CD4-positive, CD25-positive, alpha-beta regulatory T cell (primary cell): ENCODE results near the gene CAMTA1. TPM values are rescaled to one million over a fixed set of nuclear protein-coding genes. Genes with fewer than 3 reads are reported as not detected.

Experiments
- ATAC-seq, 2 donors: fragments of 150-1000 bp; cut with Tn5 transposase; one replicate each; pipeline ENCODE4 v1.10.0; 2021; ENCODE audit warnings: low read depth in 2 of 2, moderate number of reproducible peaks in 2 of 2, moderate library complexity in 1 of 2
- DNase-seq, 3 donors: peaks; one replicate each; pipeline versions ENCODE4 v3.0.0 to v3.0.0-alpha.2; 2012 to 2022; ENCODE audit warnings: mixed read lengths in 1 of 3
- H3K27ac ChIP-seq: one replicate; pipeline ENCODE4 v1.7.0; 2013; ENCODE audit warnings: mild to moderate bottlenecking, low read length; ENCODE audit not compliant: insufficient read depth, poor library complexity, severe bottlenecking
- H3K27me3 ChIP-seq: one replicate; pipeline ENCODE4 v1.7.0; 2013; ENCODE audit warnings: low read length; ENCODE audit not compliant: control insufficient read depth, insufficient read depth
- H3K36me3 ChIP-seq: one replicate; pipeline ENCODE4 v1.7.0; 2013; ENCODE audit warnings: mild to moderate bottlenecking, low read length, moderate library complexity; ENCODE audit not compliant: control insufficient read depth, insufficient read depth
- H3K4me1 ChIP-seq: 2 replicates; pipeline ENCODE4 v1.7.0; 2013; ENCODE audit warnings: mild to moderate bottlenecking, low read length; ENCODE audit not compliant: insufficient read depth, control insufficient read depth, poor library complexity, severe bottlenecking
- H3K4me3 ChIP-seq: one replicate; pipeline ENCODE4 v1.7.0; 2013; ENCODE audit warnings: low read depth, mild to moderate bottlenecking, low read length, moderate library complexity
- H3K9me3 ChIP-seq, 2 experiments: 1 replicate in 1 of 2; 2 replicates in 1 of 2; pipeline ENCODE4 v1.7.0; 2013; ENCODE audit warnings: low read length in 2 of 2, mild to moderate bottlenecking in 1 of 2, moderate library complexity in 1 of 2; ENCODE audit not compliant: control insufficient read depth in 2 of 2
- H3K27ac Mint-ChIP-seq, 3 donors: one replicate each; pipeline ENCODE4 v1.8.0; 2020 to 2022; ENCODE audit warnings: mild to moderate bottlenecking in 3 of 3, mixed read lengths in 3 of 3, moderate library complexity in 2 of 3
- H3K27me3 Mint-ChIP-seq: one replicate; pipeline ENCODE4 v1.8.0; 2022; ENCODE audit warnings: mild to moderate bottlenecking, mixed read lengths
- H3K36me3 Mint-ChIP-seq: one replicate; pipeline ENCODE4 v1.8.0; 2020; ENCODE audit warnings: mixed read lengths
- H3K4me1 Mint-ChIP-seq, 4 donors: one replicate each; pipeline ENCODE4 v1.8.0; 2020 to 2022; ENCODE audit warnings: mixed read lengths in 4 of 4, mild to moderate bottlenecking in 1 of 4
- H3K4me3 Mint-ChIP-seq, 4 donors: one replicate each; pipeline ENCODE4 v1.8.0; 2020 to 2022; ENCODE audit warnings: mild to moderate bottlenecking in 4 of 4, mixed read lengths in 4 of 4, moderate library complexity in 3 of 4
- H3K9me3 Mint-ChIP-seq, 7 donors: one replicate each; pipeline ENCODE4 v1.8.0; 2020 to 2022; ENCODE audit warnings: mixed read lengths in 7 of 7, mild to moderate bottlenecking in 3 of 7, moderate library complexity in 2 of 7
- polyA plus RNA-seq, 4 donors: library from polyadenylated mRNA; unstranded; fragments of 300-500 nt; fragmentation: Illumina TruSeq; gene quantifications; one replicate each; pipeline ENCODE4 v1.2.3, GENCODE V29; 2021
- total RNA-seq: library from RNA; stranded (reverse); gene quantifications from one replicate; pipeline ENCODE4 v1.2.3, GENCODE V29; 2022

CAMTA1 gene
- total and polyA plus RNA-seq, 5 donors from 2014 or later: 48.8 to 112 (median 80.0) TPM

DNA sequence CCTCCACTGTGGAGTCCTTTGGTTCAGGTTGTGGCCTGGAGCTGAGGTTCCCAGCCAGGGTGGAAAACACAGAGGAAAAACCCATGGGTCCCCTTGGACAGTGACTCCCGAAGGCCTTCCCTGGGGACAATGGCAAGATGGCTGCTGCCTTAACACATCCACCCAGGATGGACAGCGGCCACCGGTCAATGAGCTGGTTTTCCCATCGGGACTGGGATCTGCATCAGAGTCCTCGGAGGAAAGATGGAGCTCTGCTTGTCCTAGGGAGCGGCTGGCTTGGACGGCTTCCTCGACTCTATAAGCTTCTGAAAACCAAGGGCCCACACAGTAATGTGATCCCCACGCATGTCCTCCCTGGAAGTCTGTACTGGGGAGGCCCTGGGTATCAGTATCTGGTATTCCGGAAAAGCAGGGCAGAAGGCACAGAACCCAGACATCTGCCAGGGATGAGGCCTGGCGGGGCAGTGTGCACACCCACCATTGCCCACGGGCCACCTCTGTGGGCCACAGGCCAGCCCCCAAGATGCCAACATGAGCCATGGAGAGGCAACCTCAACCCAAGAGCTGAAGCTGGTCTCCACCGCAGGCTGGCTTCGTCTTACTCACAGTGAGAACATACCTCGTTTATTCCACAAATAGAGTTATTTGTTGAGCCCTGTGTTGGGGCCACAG, 891.2 kb downstream of the CAMTA1 start:
- H3K9me3 Mint-ChIP-seq: peaks cover 0 to 2% (median 0%) of the 10 kb centered on the region in 7 donors
- DNase-seq (no peak), ATAC-seq (no peak)
- H3K4me3 Mint-ChIP-seq: no peak overlapping the region
- no peaks in the 10 kb centered on the region for H3K27me3 ChIP-seq
- H3K36me3 ChIP-seq: no peaks in the 10 kb centered on the region
- no peak overlapping the region for H3K27ac ChIP-seq
- peaks cover 24% of the 10 kb centered on the region for H3K4me1 ChIP-seq
- no peaks in the 10 kb centered on the region for H3K36me3 Mint-ChIP-seq
- no peaks in the 10 kb centered on the region for H3K9me3 ChIP-seq
- no peak overlapping the region for H3K27ac Mint-ChIP-seq
- peaks cover 7% of the 10 kb centered on the region for H3K27me3 Mint-ChIP-seq
- H3K4me3 ChIP-seq: no peak overlapping the region
- peaks cover 0 to 16% (median 6%) of the 10 kb centered on the region in 4 donors for H3K4me1 Mint-ChIP-seq

DNA sequence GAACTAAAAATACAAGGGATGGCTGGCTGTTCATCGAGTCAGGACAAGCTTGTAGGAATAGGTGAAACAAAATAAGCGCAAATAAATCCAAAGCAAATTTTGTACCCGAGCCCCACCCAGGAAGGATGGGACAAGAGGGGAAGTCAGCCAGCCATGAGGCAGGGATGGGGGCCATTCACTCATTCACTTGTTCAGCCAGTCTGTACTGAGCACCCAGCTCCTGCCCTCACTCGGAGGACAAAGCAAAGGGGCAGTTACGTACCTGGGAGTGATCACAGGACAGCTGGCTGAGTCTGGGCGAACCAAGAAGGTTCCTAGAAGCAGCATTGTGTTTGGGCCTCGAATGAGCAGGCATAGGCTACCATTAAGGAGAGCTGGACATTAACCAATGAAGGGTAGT, 891.9 kb downstream of the CAMTA1 start:
- Mint-ChIP-seq H3K27me3 (peaks cover 7% of the 10 kb centered on the region), H3K9me3 (peaks cover 0 to 2% (median 0%) of the 10 kb centered on the region in 7 donors), H3K4me3 (peak overlapping the region in 1 of 4 donors; percentile 44), H3K4me1 (peaks cover 0 to 11% (median 4%) of the 10 kb centered on the region in 4 donors), H3K27ac (no peak overlapping the region), H3K36me3 (no peaks in the 10 kb centered on the region)
- no peaks in the 10 kb centered on the region for H3K27me3 ChIP-seq
- no peak overlapping the region for H3K4me3 ChIP-seq
- peaks cover 24% of the 10 kb centered on the region for H3K4me1 ChIP-seq
- DNase-seq (no peak), ATAC-seq (no peak)
- H3K9me3 ChIP-seq: no peaks in the 10 kb centered on the region
- H3K27ac ChIP-seq: no peak overlapping the region
- H3K36me3 ChIP-seq: no peaks in the 10 kb centered on the region

DNA sequence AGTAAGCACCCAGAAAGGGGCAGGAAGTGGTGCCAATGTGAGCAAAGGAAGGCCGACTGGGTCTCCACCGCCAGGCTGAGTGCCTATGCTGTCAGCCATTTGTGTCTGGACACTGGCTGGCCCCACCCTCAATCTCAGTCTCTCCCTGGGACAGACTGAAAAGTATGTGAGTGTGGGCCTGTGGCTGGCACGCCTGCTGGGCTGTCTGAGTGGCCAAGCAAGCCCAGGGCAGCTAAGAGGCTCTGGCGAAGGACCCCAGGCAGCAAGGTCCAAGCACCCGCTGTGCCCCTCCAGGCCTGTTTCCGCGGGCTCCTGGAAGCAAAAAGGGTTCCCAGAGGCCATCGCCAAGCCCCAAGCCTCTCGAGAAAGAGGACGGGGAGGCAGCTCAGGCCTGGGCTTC, 892.6 kb downstream of the CAMTA1 start:
- peak overlapping the region in 1 of 4 donors; percentile 57 for H3K4me3 Mint-ChIP-seq
- H3K9me3 ChIP-seq: no peaks in the 10 kb centered on the region
- peaks cover 0 to 5% (median 3%) of the 10 kb centered on the region in 4 donors for H3K4me1 Mint-ChIP-seq
- no peak overlapping the region for H3K27ac Mint-ChIP-seq
- peaks cover 7% of the 10 kb centered on the region for H3K27me3 Mint-ChIP-seq
- H3K27me3 ChIP-seq: no peaks in the 10 kb centered on the region
- ATAC-seq: no peak
- no peak for DNase-seq
- no peaks in the 10 kb centered on the region for H3K36me3 Mint-ChIP-seq
- H3K4me3 ChIP-seq: no peak overlapping the region
- H3K27ac ChIP-seq: no peak overlapping the region
- H3K9me3 Mint-ChIP-seq: peaks cover 0 to 2% (median 0%) of the 10 kb centered on the region in 7 donors
- no peaks in the 10 kb centered on the region for H3K36me3 ChIP-seq
- H3K4me1 ChIP-seq: peaks cover 22% of the 10 kb centered on the region

GRCh38 chr1:7678491-7679158, 893.4 kb downstream of the CAMTA1 start:
- no peak for ATAC-seq
- H3K27me3 Mint-ChIP-seq: peaks cover 7% of the 10 kb centered on the region
- peak overlapping the region in 2 of 4 donors; percentile 67 to 74 for H3K4me3 Mint-ChIP-seq
- no peak overlapping the region for H3K27ac Mint-ChIP-seq
- H3K27ac ChIP-seq: no peak overlapping the region
- H3K4me1 ChIP-seq: peaks cover 16% of the 10 kb centered on the region
- H3K9me3 Mint-ChIP-seq: peaks cover 0 to 2% (median 0%) of the 10 kb centered on the region in 7 donors
- H3K4me1 Mint-ChIP-seq: no peaks in the 10 kb centered on the region
- DNase-seq: no peak
- no peak overlapping the region for H3K4me3 ChIP-seq
- H3K27me3 ChIP-seq: no peaks in the 10 kb centered on the region
- H3K36me3 ChIP-seq: no peaks in the 10 kb centered on the region
- H3K36me3 Mint-ChIP-seq: no peaks in the 10 kb centered on the region
- no peaks in the 10 kb centered on the region for H3K9me3 ChIP-seq

- Histone ChIP-seq H3K4me3 (no peak overlapping the region), H3K4me1 (peaks cover 16% of the 10 kb centered on the region), H3K27me3 (no peaks in the 10 kb centered on the region), H3K9me3 (no peaks in the 10 kb centered on the region), H3K36me3 (no peaks in the 10 kb centered on the region), H3K27ac (no peak overlapping the region)
- peaks cover 7% of the 10 kb centered on the region for H3K27me3 Mint-ChIP-seq
- ATAC-seq: no peak
- peak overlapping the region in 3 of 4 donors; percentile 74 for H3K4me3 Mint-ChIP-seq
- DNase-seq: no peak
- no peaks in the 10 kb centered on the region for H3K36me3 Mint-ChIP-seq
- peaks cover 0 to 2% (median 0%) of the 10 kb centered on the region in 7 donors for H3K9me3 Mint-ChIP-seq
- no peaks in the 10 kb centered on the region for H3K4me1 Mint-ChIP-seq
- no peak overlapping the region for H3K27ac Mint-ChIP-seq
These were observed 894.1 kb downstream of the CAMTA1 start for GRCh38 chr1:7679159-7679872.

DNA sequence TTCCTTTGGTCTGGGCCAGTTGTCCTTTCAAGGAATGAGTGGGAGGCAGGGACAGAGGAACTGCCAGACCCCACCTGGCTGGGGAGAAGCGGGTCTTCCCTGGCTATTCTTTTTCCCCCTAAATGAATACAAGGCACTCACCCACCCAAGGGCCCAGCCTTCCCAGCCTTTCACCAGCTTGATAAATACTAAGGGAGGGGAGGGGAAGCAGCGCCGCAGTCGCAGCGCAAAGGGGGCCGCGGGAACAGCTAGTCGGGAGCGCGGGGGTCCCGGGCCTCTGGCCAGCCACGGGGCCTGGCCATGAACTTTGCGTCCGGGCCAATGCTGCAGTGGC, 894.6 kb downstream of the CAMTA1 start:
- no peak overlapping the region for H3K4me3 ChIP-seq
- no peak for ATAC-seq
- peaks cover 10% of the 10 kb centered on the region for H3K27me3 Mint-ChIP-seq

GRCh38 chr1:7680207-7680954, 895.1 kb downstream of the CAMTA1 start:
- H3K27me3 ChIP-seq: no peaks in the 10 kb centered on the region
- ATAC-seq (peak; percentile 51 to 52), DNase-seq (peak; percentile 27 to 53 (median 33))
- Mint-ChIP-seq H3K4me1 (no peaks in the 10 kb centered on the region), H3K27me3 (peaks cover 7% of the 10 kb centered on the region), H3K9me3 (no peaks in the 10 kb centered on the region), H3K4me3 (peak overlapping the region; percentile 66 to 81 (median 80)), H3K27ac (peak overlapping the region in 1 of 3 donors; percentile 29), H3K36me3 (no peaks in the 10 kb centered on the region)
- H3K4me1 ChIP-seq: peaks cover 16% of the 10 kb centered on the region
- H3K27ac ChIP-seq: peak overlapping the region; percentile 23
- H3K4me3 ChIP-seq: no peak overlapping the region
- no peaks in the 10 kb centered on the region for H3K9me3 ChIP-seq
- no peaks in the 10 kb centered on the region for H3K36me3 ChIP-seq

More for the DNA sequence above, 894.6 kb downstream of the CAMTA1 start:
- no peaks in the 10 kb centered on the region for H3K4me1 Mint-ChIP-seq
- DNase-seq: no peak
- H3K27me3 ChIP-seq: no peaks in the 10 kb centered on the region
- peaks cover 16% of the 10 kb centered on the region for H3K4me1 ChIP-seq
- H3K36me3 Mint-ChIP-seq: no peaks in the 10 kb centered on the region
- no peaks in the 10 kb centered on the region for H3K36me3 ChIP-seq
- peaks cover 0 to 1% (median 0%) of the 10 kb centered on the region in 7 donors for H3K9me3 Mint-ChIP-seq
- H3K9me3 ChIP-seq: no peaks in the 10 kb centered on the region
- H3K27ac ChIP-seq: no peak overlapping the region
- peak overlapping the region in 1 of 3 donors; percentile 29 for H3K27ac Mint-ChIP-seq
- peak overlapping the region in 3 of 4 donors; percentile 74 for H3K4me3 Mint-ChIP-seq
